Measurements from ENCODE around the gene ARF4. TPM values are rescaled to one million over a fixed set of nuclear protein-coding genes. Genes with fewer than 3 reads are reported as not detected.
"Not testable (repeated sequence)": the region's sequence is repeated elsewhere in the genome, so short reads cannot be mapped to it uniquely, and the experiment has no call there.

Gene ARF4
- total RNA-seq, 2 donors from 2014 or later = 213 to 250 TPM

DNA sequence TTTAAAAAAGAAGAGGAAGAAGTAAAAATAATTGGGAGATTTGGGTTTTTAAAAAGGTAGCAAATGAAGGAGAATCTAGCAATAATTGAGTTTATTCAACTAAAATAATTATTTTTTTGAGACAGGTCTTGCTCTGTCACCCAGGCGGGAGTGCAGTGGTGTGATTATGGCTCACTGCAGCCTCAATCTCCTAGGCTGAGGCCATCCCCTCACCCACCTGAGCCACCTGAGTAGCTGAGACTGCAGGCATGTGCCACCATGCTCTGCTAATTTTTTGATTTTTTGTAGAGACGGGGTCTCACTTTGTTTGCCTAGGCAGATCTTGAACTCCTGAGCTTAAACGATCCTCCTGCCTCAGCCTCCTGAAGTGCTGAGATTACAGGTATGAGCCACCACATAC is 27.7 kb upstream of the ARF4 start:
- no peak for DNase-seq
- Histone ChIP-seq H3K36me3 (no peaks in the 10 kb centered on the region), H3K4me1 (no peaks in the 10 kb centered on the region), H3K9ac (ENCODE audit: low read depth in 2 of 2, low read length in 2 of 2) (no peak overlapping the region), H3K9me3 (no peaks in the 10 kb centered on the region), H3K27ac (no peak overlapping the region), H3K4me3 (no peak overlapping the region), H3K27me3 (no peaks in the 10 kb centered on the region)
- intact Hi-C loops (cut with DNase I) = no loop called here
- TF ChIP-seq, protein P1, sequence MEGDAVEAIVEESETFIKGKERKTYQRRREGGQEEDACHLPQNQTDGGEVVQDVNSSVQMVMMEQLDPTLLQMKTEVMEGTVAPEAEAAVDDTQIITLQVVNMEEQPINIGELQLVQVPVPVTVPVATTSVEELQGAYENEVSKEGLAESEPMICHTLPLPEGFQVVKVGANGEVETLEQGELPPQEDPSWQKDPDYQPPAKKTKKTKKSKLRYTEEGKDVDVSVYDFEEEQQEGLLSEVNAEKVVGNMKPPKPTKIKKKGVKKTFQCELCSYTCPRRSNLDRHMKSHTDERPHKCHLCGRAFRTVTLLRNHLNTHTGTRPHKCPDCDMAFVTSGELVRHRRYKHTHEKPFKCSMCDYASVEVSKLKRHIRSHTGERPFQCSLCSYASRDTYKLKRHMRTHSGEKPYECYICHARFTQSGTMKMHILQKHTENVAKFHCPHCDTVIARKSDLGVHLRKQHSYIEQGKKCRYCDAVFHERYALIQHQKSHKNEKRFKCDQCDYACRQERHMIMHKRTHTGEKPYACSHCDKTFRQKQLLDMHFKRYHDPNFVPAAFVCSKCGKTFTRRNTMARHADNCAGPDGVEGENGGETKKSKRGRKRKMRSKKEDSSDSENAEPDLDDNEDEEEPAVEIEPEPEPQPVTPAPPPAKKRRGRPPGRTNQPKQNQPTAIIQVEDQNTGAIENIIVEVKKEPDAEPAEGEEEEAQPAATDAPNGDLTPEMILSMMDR (IDR thresholded peaks at IDR 0.05) = no peak

DNA sequence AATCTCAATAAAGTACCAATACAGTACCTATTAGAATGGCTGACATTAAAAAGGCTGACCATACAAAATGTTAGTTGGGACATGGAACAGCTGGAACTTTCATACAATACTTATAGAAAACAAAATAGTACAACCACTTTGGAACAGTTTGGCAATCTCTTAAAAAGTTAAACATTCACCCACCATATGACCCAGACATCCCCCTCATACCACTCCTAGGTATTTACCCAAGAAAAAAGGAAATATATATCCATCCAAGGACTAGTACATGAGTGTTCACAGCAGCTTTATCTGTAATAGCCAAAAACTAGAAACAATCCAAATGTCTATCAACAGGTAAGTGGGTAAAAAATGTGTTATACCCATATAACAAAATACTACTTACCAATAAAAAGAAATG is 25.2 kb upstream of the ARF4 start:
- no peak for DNase-seq
- intact Hi-C loops (cut with DNase I) = no loop called here
- Histone ChIP-seq H3K9me3 (no peaks in the 10 kb centered on the region), H3K27me3 (no peaks in the 10 kb centered on the region), H3K4me3 (no peak overlapping the region), H3K27ac (no peak overlapping the region), H3K36me3 (no peaks in the 10 kb centered on the region), H3K4me1 (no peaks in the 10 kb centered on the region), H3K9ac (ENCODE audit: low read depth in 2 of 2, low read length in 2 of 2) (no peak overlapping the region)
- TF ChIP-seq, protein P1 (IDR thresholded peaks at IDR 0.05) = no peak

DNA sequence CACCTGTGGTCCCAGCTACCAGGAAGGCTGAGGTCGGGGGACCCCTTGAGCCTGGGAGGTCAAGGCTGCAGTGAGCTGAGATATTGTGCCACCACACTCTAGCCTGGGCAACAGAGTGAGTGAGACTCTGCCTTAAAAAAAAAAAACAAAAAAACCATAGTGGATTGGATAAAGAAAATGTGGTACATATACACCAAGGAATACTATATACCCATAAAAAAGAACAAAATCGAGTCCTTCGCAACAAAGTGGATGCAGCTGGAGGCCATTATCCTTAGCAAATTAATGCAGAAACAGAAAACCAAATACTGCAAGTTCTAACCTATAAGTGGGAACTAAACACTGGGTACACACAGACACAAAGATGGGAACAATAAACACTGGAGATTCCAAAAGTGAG is 20.6 kb upstream of the ARF4 start:
- no peaks in the 10 kb centered on the region for H3K9me3 ChIP-seq
- H3K27ac ChIP-seq = no peak overlapping the region
- TF ChIP-seq, protein P1 (IDR thresholded peaks at IDR 0.05) = no peak
- H3K36me3 ChIP-seq = no peaks in the 10 kb centered on the region
- no peak for DNase-seq
- H3K4me1 ChIP-seq = no peaks in the 10 kb centered on the region
- H3K27me3 ChIP-seq = no peaks in the 10 kb centered on the region
- intact Hi-C loops (cut with DNase I) = no loop called here
- no peak overlapping the region for H3K9ac ChIP-seq (ENCODE audit: low read depth in 2 of 2, low read length in 2 of 2)
- H3K4me3 ChIP-seq = no peak overlapping the region

DNA sequence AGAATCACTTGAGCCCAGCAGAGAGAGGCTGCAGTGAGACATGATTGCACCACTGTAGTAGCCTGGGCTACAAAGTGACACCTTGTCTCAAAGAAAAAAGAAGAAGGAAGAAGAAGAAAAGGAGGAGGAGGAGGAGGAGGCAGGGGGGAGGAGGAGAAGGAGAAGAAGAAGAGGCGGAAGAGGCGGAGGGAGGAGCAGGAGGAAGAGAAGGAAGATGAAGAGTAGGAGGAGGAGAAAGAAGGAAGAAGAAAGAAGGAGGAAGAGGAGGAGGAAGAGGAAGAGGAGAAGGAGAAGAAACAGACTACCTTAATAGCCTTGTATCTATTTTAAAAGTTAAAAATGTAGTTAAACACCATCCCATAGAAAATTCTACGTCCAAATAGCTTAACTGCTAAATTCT is 19.1 kb upstream of the ARF4 start:
- Histone ChIP-seq H3K27ac (no peak overlapping the region), H3K4me1 (no peaks in the 10 kb centered on the region), H3K27me3 (no peaks in the 10 kb centered on the region), H3K9me3 (no peaks in the 10 kb centered on the region), H3K36me3 (no peaks in the 10 kb centered on the region), H3K4me3 (no peak overlapping the region), H3K9ac (ENCODE audit: low read depth in 2 of 2, low read length in 2 of 2) (no peak overlapping the region)
- no peak for DNase-seq
- TF ChIP-seq, protein P1 (IDR thresholded peaks at IDR 0.05) = no peak
- intact Hi-C loops (cut with DNase I) = no loop called here

DNA sequence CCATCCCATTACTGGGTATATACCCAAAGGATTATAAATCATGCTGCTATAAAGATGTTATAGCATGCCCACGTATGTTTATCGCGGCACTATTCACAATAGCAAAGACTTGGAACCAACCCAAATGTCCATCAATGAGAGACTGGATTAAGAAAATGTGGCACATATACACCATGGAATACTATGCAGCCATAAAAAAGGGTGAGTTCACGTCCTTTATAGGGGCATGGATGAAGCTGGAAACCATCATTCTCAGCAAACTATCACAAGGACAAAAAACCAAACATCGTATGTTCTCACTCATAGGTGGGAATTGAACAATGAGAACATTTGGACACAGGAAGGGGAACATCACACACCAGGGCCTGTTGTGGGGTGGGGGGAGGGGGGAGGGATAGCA is 14.7 kb upstream of the ARF4 start:
- H3K27me3 ChIP-seq; DNase-seq; H3K9ac ChIP-seq (ENCODE audit: low read depth in 2 of 2, low read length in 2 of 2); H3K36me3 ChIP-seq; intact Hi-C loops (cut with DNase I); H3K4me3 ChIP-seq; H3K9me3 ChIP-seq; H3K27ac ChIP-seq; H3K4me1 ChIP-seq: not testable (repeated sequence)

DNA sequence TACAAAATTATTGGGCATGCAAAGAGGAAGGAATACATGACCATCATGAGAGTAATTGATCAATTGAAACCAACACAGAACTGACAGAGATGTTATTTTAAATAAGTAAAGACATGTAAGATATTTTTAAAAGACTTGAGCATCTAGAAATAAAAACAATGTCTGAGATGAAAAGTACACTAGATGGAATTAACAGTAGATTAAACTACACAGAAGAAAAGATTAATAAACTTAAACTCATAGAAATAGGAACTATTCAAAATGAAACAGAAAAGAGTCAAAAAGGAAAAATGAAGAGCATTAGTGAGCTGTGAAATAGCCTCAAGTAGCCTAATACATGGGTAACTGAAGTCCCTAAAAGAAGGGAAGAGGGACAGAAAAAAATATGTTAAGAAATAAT is 8.5 kb upstream of the ARF4 start:
- H3K4me3 ChIP-seq = no peak overlapping the region
- H3K9ac ChIP-seq (ENCODE audit: low read depth in 2 of 2, low read length in 2 of 2) = no peak overlapping the region
- intact Hi-C loops (cut with DNase I) = no loop called here
- H3K36me3 ChIP-seq = no peaks in the 10 kb centered on the region
- H3K27me3 ChIP-seq = no peaks in the 10 kb centered on the region
- H3K4me1 ChIP-seq = no peaks in the 10 kb centered on the region
- TF ChIP-seq, protein P1 (IDR thresholded peaks at IDR 0.05) = no peak
- H3K27ac ChIP-seq = no peak overlapping the region
- H3K9me3 ChIP-seq = no peaks in the 10 kb centered on the region
- DNase-seq = no peak

All from colonic mucosa (tissue), 4 donors.